Spleen (tissue), 7 donors: ENCODE measurements around the gene WDR18.

Source experiments
- CTCF ChIP-seq, 11 experiments: fragments of 200-600 bp in 7 of 11; fragments of 450-650 bp in 4 of 11; sonication (generic) in 4 of 11; IDR thresholded peaks in 8 of 11; conservative IDR thresholded peaks in 3 of 11; 1 replicate in 7 of 11; 2 replicates in 4 of 11; pipeline versions ENCODE4 v1.4.0 to v1.8.0; 2016 to 2021; ENCODE audit warnings: antibody characterized with exemption in 11 of 11, inconsistent platforms in 4 of 11, mild to moderate bottlenecking in 1 of 11
- POLR2A ChIP-seq, 3 donors: fragments of 450-650 bp; IDR thresholded peaks; one replicate each; pipeline ENCODE4 v1.5.1; 2017; ENCODE audit warnings: antibody characterized with exemption in 3 of 3, mild to moderate bottlenecking in 1 of 3
- POLR2AphosphoS5 ChIP-seq, 3 donors: sonication (generic); formaldehyde crosslinking; IDR thresholded peaks; one replicate each; pipeline ENCODE4 v1.5.1; 2017; ENCODE audit warnings: antibody characterized with exemption in 3 of 3
- donor health status: DM: no; HTN: no; CAD: no; lungs with moderate emphysema.
- donor health status: DM: no; HTN: no; CAD: no.
- donor health status: DM: no; HTN: no; CAD: no.

GRCh38 chr19:994516-994915 lies 10.4 kb downstream of the WDR18 start:
- TF ChIP-seq CTCF (IDR thresholded peaks at IDR 0.05 in 8 of 11, conservative IDR thresholded peaks at IDR 0.05 in 3 of 11) (no peak), POLR2A (IDR thresholded peaks at IDR 0.05) (no peak), POLR2AphosphoS5 (IDR thresholded peaks at IDR 0.05) (no peak)
